Measurements from ENCODE around the gene PTPRCAP. TPM values are rescaled to one million over a fixed set of nuclear protein-coding genes. Genes with fewer than 3 reads are reported as not detected.

The PTPRCAP gene
- total and polyA plus RNA-seq, 10 of the 15 experiments (the other 5 are each of a cell fraction or from before 2014, with no cell fraction given), result 4.7 to 266 (median 125) TPM

DNA sequence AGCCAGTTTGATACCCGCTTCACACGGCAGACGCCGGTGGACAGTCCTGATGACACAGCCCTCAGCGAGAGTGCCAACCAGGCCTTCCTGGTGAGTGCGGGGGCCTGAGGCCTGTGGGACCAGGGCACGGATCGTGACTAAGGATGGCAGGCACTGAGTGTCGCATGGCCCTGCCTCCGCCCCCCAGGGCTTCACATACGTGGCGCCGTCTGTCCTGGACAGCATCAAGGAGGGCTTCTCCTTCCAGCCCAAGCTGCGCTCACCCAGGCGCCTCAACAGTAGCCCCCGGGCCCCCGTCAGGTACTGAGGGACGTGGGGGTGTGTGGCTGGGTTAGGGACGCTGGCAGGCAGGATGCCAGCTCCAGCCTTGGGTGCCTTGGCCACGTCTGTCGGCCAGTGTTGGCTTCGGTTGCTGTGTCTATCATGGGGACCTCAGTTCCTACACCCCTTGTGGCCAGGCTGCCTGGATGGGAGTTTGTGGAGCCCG is 3.0 kb downstream of the PTPRCAP start:
- H3K4me1 ChIP-seq (ENCODE audit: control insufficient read depth, insufficient read depth, low read length), result peaks cover 32% of the 10 kb centered on the region
- no peak for DNase-seq (ENCODE audit: low read depth, low spot score)
- H3K9ac ChIP-seq (ENCODE audit: control insufficient read depth, insufficient read depth, low read length), result peak overlapping the region; percentile 99
- peaks cover 6 to 20% of the 10 kb centered on the region in 2 experiments; a peak in 3 of 4 replicates for H3K36me3 ChIP-seq (ENCODE audit: control insufficient read depth in 2 of 2, insufficient read depth in 2 of 2, low read length in 1 of 2)
- peak overlapping the region; percentile 90; the same call in 1 of the 2 replicates for H3K4me3 ChIP-seq
- no peak for ATAC-seq
- CTCF ChIA-PET, result interaction anchor here (0.8 to 1.0 kb wide), 2 partner anchors 26 to 32 kb away, joined by 3 to 4 read pairs; no protein-coding TSS in a partner anchor
- no peaks in the 10 kb centered on the region for H4K20me1 ChIP-seq (ENCODE audit: control insufficient read depth, insufficient read depth)
- POLR2A ChIA-PET, result interaction anchor here (0.6 to 2.3 kb wide), 5 partner anchors 12 to 43 kb away, joined by 3 to 10 read pairs (median 5); partner anchors contain the start of genes PPP1CA, RAD9A and TMEM134
- TF ChIP-seq POU2F2 (IDR thresholded peaks at IDR 0.05; ENCODE audit: borderline replicate concordance, low read depth, low read length) (peak; percentile 33; the same call in 2 of the 3 replicates), PAX8 (IDR thresholded peaks at IDR 0.05) (no peak), ZBED1 (IDR thresholded peaks at IDR 0.05; ENCODE audit: borderline replicate concordance) (peak; percentile 15; the same call in 1 of the 2 replicates), RAD51 (IDR thresholded peaks at IDR 0.05) (no peak), POLR2A (IDR thresholded peaks at IDR 0.05; ENCODE audit: low read depth, low read length) (peak; percentile 64), GATAD2B (conservative IDR thresholded peaks at IDR 0.05; ENCODE audit: low read depth) (no peak), SMAD5 (IDR thresholded peaks at IDR 0.05; ENCODE audit: low read depth) (peak; percentile 62; the same call in 1 of the 2 replicates), PAX5 (IDR thresholded peaks at IDR 0.05; ENCODE audit: borderline replicate concordance, low read depth, low read length) (no peak), KLF5 (IDR thresholded peaks at IDR 0.05; ENCODE audit: partially characterized antibody) (no peak), POLR2AphosphoS5 (IDR thresholded peaks at IDR 0.05; ENCODE audit: low read length) (peak; percentile 65), SP1 (IDR thresholded peaks at IDR 0.05; ENCODE audit: low read depth, low read length) (no peak), JUND (IDR thresholded peaks at IDR 0.05; ENCODE audit: low read depth, low read length) (no peak)
- TF ChIP-seq, protein P1, sequence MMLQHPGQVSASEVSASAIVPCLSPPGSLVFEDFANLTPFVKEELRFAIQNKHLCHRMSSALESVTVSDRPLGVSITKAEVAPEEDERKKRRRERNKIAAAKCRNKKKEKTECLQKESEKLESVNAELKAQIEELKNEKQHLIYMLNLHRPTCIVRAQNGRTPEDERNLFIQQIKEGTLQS (IDR thresholded peaks at IDR 0.05; ENCODE audit: borderline replicate concordance, extremely low read depth, low read depth, low read length), result no peak
- TF ChIP-seq, protein P2, sequence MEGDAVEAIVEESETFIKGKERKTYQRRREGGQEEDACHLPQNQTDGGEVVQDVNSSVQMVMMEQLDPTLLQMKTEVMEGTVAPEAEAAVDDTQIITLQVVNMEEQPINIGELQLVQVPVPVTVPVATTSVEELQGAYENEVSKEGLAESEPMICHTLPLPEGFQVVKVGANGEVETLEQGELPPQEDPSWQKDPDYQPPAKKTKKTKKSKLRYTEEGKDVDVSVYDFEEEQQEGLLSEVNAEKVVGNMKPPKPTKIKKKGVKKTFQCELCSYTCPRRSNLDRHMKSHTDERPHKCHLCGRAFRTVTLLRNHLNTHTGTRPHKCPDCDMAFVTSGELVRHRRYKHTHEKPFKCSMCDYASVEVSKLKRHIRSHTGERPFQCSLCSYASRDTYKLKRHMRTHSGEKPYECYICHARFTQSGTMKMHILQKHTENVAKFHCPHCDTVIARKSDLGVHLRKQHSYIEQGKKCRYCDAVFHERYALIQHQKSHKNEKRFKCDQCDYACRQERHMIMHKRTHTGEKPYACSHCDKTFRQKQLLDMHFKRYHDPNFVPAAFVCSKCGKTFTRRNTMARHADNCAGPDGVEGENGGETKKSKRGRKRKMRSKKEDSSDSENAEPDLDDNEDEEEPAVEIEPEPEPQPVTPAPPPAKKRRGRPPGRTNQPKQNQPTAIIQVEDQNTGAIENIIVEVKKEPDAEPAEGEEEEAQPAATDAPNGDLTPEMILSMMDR (IDR thresholded peaks at IDR 0.05 in 2 of 3, conservative IDR thresholded peaks at IDR 0.05 in 1 of 3; ENCODE audit: control insufficient read depth in 2 of 3, extremely low read depth in 1 of 3, insufficient read depth in 1 of 3, low read depth in 3 of 3, low read length in 3 of 3), result no peak
- TF ChIP-seq, protein P3, sequence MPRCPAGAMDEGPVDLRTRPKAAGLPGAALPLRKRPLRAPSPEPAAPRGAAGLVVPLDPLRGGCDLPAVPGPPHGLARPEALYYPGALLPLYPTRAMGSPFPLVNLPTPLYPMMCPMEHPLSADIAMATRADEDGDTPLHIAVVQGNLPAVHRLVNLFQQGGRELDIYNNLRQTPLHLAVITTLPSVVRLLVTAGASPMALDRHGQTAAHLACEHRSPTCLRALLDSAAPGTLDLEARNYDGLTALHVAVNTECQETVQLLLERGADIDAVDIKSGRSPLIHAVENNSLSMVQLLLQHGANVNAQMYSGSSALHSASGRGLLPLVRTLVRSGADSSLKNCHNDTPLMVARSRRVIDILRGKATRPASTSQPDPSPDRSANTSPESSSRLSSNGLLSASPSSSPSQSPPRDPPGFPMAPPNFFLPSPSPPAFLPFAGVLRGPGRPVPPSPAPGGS (IDR thresholded peaks at IDR 0.05; ENCODE audit: borderline replicate concordance, insufficient read depth, low read depth, low read length, poor library complexity, severe bottlenecking), result peak; percentile 48
- H3K27me3 ChIP-seq (replicated peaks in 1 of 2; ENCODE audit: control insufficient read depth in 2 of 2, insufficient read depth in 2 of 2, low read length in 1 of 2), result no peaks in the 10 kb centered on the region
- H3K9me3 ChIP-seq (replicated peaks; ENCODE audit: control insufficient read depth, insufficient read depth, low read length), result no peaks in the 10 kb centered on the region
- no peak overlapping the region for H2AFZ ChIP-seq (ENCODE audit: control insufficient read depth, low read depth, low read length)
- intact Hi-C loops (cut with micrococcal nuclease; ENCODE audit: unreplicated experiment), result no loop called here
- H3K4me2 ChIP-seq (ENCODE audit: control insufficient read depth, insufficient read depth), result peak overlapping the region; percentile 71
- peaks cover 63% of the 10 kb centered on the region for H3K79me2 ChIP-seq (ENCODE audit: control insufficient read depth, insufficient read depth, low read length)
- RAD21 ChIA-PET (ENCODE audit: unreplicated experiment), result interaction anchor here (7.2 kb wide), 1 partner anchor 32 kb away, joined by 112 read pairs; the partner anchor contains the start of genes PPP1CA and TBC1D10C
- 26% methylated on average over 23 of the region's 23 CpGs for WGBS (ENCODE audit: insufficient coverage, insufficient replicate concordance, low lambda C conversion rate, missing lambda C conversion rate)
- FAIRE-seq, result no peak
- in situ Hi-C loops (cut with MboI), result no loop called here
- SMC1A ChIA-PET (ENCODE audit: uncharacterized antibody, unreplicated experiment), result no interaction called here
- H3K27ac ChIP-seq (ENCODE audit: control insufficient read depth, insufficient read depth), result peak overlapping the region; percentile 99
- BruUV-seq (replicated peaks), result no TSS peak

Data from GM12878 (cell line).